ENCODE data around the gene SRI.
"Not testable (repeated sequence)": the region's sequence is repeated elsewhere in the genome, so short reads cannot be mapped to it uniquely, and the experiment has no call there.

Gene SRI, protein sequence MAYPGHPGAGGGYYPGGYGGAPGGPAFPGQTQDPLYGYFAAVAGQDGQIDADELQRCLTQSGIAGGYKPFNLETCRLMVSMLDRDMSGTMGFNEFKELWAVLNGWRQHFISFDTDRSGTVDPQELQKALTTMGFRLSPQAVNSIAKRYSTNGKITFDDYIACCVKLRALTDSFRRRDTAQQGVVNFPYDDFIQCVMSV

DNA sequence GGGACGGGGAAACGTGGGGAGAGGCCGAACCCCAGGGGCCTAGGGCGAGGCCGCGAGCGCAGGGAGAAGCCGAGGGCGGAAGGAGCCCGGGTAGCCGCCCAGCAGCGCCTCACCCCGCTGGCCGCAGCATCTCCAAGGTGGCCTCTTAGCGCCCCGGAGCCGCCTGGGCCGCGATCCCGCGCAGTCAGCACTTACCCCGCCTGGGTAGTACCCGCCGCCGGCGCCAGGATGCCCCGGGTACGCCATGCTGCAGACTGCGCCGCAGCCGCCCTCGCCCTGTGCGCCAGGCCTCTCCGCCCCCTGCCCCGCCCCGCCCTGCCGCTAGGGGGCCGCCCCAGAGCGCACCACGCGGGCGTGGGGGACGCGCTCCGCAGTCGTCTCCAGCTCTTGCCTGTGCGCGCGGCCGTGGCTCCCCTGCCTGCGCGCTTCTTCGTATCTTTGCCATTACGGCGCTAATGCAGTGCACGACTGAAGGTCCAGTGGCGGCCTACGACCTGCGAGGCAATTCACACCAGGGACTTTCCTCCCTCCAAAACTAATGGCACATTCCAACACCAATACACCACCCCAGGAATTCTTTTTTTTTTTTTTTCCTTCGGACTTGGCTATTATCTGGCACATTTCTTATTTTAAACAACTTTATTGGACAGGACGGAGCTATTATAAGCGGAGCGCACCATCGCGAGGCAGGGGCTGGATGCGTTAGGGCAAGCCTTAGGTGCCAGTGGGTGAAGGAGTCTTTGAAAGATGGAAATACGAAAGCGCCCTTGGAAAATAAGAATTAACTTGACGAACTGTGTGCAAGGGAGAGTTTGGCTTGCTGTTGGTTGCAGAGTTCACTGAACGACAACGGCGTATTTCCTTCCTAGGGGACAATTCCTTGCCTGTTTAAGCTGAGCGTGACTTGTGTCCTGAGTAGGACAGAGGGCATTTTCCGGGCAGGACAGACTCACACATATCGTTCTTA lies at the start of gene SRI:
Gene SRI, minus strand, starts transcription at position 258 of the 967 bp plus-strand sequence. Its CDS starts 12 bp downstream, at position 246.
- DNase-seq: peak; percentile 96

DNA sequence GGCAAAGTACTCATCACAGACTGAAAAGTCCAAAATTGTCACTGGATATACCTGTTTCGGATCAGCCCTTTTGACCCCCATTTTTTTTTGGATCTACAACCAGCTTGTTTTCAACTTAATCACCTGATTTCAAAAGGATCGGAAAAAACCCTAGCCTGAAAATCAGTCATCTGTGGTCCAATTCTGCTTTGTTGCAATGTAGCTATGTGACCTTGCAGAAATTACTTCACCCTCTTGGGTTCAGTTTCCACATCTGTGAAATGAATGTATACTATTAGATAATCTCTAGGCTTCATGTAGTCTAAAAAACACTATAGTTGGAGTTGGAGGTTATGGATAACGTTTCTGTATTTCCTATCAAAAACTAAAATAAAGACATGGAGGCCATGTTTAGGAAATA lies 49.7 kb upstream of the SRI start:
- DNase-seq: no peak

DNA sequence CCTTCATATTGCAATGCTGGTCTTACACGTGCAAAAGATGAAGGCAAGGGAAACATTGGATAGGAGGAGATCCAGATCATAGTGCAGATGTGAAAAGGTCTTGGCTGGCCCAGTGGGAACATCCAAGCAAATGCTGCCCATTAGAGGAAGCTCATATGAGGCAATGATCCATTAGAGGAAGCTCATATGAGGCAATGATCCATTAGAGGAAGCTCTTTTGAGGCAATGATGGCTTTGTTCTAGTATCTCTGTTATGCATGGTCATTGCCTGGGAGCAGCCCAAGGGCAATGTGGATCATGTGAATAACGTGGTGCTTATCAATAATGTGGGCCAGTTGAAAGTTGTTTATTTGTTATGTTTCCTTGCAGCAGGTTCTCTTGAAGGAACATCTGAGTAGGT lies 49.0 kb upstream of the SRI start:
- DNase-seq: peak; percentile 71

DNA sequence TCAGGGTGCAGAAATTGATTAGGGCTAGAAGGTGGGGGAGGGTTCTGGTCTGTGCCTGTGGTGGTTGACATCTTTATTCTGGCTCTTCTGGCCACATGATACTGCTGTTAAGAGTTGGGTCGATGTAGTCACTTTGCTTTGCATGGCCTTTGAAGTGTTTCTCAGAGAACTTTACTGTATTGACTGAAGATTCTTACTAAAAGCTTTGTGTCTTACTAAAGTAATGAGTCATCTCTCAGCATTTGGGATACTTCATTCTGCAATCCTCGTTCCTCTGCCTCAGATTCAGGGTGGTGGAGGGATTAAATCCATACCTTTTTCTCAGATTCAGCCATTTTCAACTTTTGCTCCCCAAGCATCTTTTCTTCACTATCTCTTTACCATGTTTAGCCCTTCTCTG lies 48.2 kb upstream of the SRI start:
- DNase-seq: no peak

DNA sequence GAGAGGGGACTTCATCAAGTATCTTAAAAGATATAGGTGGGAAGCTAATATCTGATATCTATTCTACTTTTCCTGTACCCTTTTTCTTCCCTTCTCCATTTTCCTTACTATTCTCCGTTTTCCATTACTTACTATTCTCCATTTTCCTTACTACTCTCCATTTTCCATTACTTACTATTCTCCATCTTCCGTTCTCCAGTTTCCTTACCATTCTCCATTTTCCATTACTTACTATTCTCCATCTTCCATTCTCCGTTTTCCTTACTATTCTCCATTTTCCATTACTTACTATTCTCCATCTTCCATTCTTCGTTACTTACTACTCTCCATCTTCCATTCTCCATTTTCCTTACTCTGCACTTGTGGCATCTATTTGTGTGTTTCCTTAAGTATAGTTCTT lies 47.6 kb upstream of the SRI start:
- no peak for DNase-seq

DNA sequence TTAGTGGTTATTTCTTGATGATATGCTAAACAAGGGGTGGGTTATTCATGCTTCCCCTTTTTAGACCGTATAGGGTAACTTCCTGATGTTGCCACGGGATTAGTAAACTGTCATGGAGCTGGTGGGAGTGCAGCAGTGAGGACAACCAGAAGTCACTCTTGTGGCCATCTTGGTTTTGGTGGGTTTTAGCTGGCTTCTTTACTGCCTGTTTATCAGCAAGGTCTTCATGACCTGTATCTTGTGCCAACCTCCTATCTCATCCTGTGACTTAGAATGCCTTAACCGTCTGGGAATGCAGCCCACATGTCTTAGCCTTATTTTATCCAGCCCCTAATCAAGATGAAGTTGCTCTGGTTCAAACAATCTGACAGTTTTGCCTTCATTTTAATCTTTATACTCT lies 45.1 kb upstream of the SRI start:
- peak; percentile 95 for DNase-seq

DNA sequence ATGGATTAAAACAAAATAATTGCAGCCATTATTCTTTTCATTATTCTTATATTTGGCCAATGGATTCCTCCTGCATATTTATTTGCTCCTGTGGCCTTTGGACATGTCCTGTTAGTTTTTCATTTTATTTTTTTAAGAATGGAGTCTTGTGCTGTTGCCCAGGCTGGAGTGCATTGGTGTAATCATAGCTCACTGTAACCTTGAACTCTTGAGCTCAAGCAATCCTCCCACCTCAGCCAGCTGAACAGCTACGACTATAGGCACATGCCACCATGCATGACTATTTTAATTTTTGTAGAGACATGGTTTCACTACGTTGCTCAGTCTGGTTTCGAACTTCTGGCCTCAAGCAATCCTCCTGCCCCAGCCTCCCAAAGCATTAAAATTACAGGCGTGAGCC lies 42.7 kb upstream of the SRI start:
- DNase-seq: no peak

DNA sequence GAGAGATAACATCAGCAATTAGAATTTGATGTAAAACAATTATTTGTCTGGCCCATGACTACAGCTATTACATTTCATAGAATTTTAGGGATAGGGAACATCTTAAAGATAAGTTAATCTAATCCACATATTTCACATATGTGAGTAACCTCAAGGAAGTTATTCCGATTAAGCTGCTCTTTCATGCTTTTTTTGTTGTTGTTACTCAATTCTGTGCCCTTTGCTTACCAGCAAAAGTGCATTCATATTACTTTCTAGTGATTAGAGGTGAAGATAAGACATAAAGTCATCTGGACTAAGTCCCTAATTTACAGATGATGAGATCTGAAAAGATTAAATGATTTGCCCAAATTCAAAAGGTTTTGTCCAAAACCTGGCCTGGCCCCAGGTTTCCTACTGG lies 40.9 kb upstream of the SRI start:
- no peak for DNase-seq

DNA sequence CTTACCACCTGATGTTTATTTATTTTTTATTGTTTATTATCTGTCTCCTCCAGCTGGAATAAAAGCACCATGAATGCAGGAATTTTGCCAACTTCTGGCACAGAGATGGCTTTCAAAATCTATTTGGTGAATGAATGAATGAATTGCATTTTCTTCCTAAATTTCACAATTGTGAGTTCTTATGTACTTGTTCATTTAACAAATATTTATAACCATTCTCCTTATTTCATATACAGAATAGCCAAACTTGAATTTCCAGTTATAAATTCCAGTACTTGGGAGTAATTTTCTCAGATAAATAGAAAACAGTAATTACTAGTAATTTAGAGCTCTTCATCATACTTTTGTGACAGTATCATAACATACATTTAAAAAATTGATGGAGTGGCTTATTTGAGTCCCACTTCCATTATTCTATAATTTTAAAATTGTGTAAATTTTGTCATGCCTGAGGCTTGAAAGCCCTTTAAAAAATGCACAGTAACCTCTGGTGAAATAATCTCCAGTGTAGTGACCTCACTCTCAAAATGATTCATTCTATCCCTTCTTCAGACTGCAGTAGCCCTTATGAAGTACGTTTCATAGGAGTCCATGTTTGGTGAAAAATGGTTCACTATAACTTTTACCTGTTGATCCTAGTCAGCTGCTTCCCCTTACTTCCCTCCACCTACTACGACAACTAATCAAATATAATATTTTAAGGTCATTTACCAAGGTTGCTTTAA lies 40.0 kb upstream of the SRI start:
- DNase-seq: no peak

DNA sequence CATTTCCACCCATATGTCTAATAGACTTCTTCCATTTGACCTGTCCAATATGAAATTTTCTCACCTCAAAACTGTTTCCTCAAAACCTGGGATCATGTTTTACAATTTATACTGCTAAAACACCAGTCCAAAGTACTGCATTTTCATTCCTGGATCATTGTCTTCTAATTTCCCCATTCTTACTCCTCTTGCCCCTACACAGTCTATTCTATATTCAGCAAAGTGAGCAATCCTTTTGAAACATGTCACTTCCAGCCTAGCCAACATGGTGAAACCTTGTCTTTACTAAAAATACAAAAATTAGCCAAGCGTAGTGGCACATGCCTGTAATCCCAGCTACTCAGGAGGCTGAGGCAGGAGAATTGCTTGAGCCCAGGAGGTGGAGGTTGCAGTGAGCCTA lies 38.5 kb upstream of the SRI start:
- not testable (repeated sequence) for DNase-seq

DNA sequence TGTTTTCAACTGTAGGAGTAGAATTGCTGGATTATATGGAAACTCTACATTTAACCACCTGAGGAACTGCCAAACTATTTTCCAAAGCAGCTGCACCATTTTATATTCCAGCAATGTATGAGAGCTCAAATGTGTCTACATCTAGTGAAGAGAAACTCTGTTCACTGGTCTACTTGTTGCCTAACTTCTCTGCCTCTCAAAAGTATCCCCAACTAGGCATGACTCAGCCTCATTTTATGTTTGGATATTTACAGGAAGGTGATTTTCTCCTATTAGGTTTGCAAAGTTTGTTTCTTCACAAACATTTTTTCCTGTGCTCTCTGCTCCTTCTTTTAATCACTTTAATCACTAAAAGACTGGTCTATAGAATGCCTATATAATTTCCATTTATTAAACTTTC lies 37.1 kb upstream of the SRI start:
- no peak for DNase-seq

DNA sequence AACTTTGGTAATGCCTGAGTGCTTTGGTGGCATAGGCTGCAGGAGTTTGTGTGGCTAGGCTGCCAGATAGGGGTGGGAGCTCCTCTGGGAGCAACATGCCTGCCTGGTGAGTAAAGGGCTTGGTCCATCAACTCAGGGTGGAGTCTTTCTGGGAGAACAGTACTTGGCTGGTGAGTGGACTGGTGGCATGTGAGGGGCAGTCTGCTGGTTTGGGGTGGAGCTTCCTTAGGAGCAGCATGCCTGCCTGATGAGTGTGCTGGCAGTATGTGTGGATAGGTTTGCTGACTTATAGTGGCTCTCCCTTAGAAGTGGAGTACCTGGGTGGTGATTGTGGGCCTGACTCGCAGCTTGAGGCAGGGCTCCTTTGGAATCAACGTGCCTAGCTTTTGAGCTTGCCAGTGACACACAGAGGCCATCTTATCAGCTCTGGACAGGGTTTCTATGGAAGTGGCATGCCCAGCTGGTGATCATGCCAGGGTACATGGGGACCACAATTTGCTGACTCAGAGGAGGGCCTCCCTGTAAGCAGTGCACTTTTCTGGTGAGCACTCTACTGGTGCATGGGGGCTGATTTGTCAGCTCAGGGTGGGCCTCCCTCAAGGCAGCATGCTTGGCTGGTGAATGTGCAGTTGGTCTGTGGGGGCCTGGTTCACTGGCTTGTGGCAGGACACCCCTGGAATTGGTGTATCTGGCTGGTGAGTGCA lies 35.0 kb upstream of the SRI start:
- no peak for DNase-seq

DNA sequence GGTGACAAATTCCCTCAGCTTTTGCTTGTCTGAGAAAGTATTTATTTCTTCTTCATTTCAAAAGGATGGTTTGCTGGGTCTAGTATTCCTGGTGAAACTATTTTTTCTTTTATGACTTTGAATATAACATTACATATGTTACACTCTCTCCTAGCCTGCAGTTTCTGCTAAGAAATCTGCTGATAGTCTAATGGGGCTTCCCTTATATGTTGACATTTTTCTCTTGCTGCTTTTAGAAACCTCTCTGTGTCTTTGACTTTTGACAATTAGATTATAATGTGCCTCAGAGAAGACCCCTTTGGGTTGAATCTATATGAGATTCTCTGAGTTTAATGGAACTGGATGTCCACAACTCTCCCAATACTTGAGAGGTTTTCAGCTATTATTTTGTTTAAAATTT lies 33.8 kb upstream of the SRI start:
- no peak for DNase-seq

DNA sequence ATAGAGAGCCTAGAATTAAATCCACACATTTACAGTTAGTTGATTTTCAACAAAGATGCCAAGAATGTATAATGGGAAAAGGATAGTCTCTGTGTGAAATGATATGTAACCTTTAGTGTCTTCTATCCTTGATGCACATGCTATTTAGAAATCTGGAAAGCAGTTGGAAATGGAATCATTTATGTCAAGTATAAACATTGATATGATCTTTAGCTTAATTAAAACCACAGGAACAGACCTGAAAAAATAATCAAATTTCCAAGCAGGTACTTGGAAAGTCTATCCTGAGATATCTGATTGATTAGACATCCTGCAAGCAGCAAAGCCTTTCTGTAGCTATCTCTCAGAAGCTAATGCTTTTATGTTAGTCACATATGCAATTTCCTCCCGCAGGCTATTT lies 24.4 kb upstream of the SRI start:
- DNase-seq: no peak

DNA sequence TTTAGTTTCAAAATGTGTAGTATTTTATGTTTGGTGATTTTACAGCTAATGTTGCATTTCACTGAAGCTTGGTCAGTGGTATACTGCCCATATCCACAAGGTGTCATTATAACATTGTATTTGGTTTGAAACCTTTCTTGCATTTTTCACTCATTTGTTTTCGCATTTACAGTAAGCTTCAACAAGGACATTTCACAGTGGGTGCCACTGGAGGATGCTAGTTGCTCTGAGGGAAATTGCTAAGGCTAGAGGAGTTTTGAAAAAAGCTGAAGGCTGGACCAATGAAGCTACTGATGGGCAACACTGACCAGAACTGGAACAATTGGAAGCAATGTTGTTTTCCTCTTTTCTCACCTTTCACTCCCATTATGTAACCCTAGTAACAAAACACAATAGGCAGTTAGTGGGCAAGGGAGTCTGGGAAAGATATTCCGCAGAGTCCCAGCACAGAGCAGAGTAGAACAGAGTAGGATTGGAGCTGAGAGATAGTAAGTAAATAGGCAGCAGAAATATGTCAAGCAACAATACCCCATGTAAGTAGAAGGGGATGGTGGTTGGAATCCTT lies 23.6 kb upstream of the SRI start:
- peak; percentile 88 for DNase-seq

DNA sequence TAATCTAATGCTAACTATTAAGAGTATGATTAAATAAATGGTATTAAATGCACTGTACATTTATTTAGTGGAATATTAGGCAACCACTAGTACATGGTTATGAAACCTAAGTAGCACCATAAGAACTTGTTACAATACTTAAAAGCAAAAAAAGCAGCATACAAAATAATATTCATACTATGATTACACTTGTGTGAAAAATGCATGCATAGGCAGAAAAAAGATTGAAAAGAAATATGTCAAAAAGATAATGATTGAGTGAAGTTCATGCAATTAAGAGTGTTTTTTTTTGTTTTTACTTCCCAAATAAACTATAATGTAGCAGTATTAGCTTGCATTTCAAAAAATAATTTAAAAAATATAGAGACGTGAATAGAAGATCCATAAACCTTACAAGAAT lies 20.0 kb upstream of the SRI start:
- DNase-seq: no peak

DNA sequence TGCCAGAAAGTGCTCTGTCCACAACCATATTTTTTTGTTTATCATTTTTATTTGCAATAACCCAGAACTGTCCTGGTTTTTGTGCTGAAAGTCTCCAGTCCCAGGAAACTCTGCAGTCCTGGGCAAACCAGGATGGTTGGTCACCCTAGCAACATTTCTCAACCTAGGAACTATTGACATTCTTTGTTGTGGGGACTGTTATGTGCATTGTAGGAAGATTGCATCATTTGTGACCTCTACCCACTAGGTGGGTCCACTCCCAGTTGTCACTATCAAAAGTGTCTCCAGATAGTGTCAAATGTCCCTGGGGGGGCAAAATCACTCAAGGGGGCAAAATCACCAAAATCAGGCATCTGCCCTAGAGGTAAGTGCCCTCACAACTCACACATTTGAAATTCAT lies 14.0 kb upstream of the SRI start:
- peak; percentile 61 for DNase-seq

DNA sequence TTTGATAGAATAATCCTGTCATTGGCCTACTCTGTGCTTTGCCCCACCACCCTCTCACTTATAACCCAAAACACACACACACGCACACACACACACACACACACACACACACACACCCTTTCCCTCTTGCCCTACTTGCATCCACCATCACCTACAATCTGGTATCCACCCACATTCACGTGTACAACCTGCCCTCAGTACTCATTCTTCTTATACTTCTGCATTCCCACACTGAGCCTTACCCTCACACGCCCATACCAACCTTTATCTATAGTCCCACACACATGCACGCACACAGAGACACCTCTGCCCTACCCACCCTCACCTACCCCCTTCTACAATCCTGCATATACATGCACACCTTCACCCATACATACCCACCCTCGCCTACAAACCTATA lies 10.8 kb upstream of the SRI start:
- DNase-seq: no peak

DNA sequence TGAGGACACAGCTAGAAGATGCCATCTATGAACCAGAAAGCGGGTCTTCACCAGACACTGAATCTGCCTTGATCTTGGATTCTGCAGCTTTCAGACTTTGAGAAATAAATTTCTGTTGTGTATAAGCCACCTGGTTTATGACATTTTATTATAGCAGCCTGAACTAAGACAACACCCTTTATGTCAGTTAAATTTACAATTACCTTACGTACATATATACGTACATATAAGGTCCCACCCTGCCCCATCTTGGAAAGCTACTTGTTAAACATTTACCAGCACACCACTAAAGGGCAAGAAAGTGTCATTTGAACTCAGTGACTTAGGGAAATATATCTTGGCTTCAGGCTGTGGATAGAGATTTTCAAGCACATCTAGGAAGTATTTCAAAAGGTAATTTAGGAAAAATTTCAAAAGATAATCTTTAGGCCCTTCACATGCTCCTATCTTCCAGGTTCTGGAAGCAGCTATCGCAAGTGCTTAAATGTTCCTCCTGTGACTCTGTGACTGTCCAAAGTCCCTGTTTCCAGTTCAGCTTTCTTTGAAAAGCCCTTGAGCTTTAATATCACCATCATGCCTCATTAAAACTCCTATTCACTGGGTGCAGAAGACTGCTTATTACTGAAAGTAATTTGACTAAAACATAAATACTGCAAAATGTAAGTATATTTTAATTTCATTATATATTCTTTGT lies 9.6 kb upstream of the SRI start:
- DNase-seq: no peak

DNA sequence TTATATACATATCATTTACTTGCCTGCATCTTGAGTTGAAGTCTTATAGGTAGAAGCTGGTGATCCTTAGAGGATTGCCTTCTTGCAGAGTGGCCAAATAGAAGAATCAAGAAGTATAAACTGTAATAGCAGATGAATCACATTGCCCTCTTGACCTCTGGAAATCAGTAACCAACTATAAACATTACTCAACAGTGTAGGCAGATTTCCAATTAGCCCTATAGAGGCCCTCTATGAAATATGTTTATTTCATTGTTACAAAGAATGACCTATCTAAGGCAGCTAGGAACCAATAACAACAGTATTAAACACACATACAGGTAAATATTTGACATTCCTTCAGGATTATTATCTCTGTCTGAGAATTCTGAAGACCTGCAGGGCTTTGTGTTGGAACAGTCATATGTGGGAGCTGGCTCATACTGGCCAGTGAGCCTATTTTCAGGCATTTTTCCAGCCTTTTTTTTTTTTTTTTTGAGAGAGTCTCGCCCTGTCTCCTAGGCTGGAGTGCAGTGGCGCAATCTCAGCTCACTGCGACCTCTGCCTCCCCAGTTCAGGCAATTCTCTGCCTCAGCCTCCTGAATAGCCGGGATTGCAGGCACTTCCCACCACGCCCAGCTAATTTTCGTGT lies 7.2 kb upstream of the SRI start:
- no peak for DNase-seq

DNA sequence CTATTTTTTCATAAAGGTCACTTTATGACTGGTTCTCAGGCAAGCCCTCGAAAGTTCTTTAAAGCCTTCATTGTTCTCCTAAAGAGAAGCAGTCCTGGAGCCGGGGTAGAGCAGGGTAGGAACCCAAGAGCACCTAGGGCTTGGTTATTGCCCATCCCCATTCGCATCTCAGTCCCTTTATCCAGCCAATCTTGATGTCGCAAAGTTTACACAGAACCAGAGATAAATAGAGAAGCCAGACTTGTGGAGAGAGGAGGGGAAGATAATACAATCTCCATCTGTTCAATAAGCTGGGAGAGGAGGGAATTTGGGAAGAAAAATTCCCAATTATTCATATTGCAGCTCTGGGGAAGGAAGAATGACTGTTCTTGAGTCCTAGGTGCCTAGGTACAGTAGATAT lies 6.4 kb upstream of the SRI start:
- no peak for DNase-seq

Measured in OCI-M1 (cell line).